Astrocyte of the spinal cord (primary cell): ENCODE data around the gene CADM1.

Experiments
- DNase-seq: peaks from one replicate; pipeline ENCODE4 v3.0.0; 2011; ENCODE audit warnings: low read depth, low spot score
- H3K4me3 ChIP-seq: 2 replicates; pipeline ENCODE4 v1.5.1; 2011; ENCODE audit warnings: low read depth, mild to moderate bottlenecking, low read length, moderate library complexity
- in situ Hi-C: cut with HindIII; loops from 2 replicates; pipeline ENCODE4 v1.10.0; 2017; ENCODE audit warnings: low sequenced_read_pairs
- TF ChIP-seq, protein P1 (sequence below): IDR thresholded peaks from 2 replicates; pipeline ENCODE4 v1.5.1; 2012; ENCODE audit warnings: low read depth, mild to moderate bottlenecking, low read length, inconsistent platforms

The CADM1 gene

DNA sequence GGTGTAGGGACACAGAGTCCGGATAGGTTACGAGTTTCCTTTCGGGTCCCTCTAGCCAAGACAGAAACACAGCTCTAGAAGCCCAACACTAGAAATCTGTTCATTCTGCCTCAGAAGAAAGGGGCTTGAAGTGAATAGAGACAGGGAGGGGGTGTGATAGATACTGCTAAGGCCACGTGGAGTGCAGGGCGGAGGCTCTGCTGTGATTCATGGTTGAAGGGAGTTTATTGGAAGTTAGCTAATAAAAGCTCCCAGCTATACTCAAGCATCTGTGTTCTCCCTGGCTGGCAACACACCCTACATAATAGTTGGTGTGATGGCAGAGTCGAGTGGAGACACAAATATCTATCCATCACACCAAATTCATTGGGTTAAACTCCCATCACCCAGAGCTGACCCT is 337.4 kb downstream of the CADM1 start:
- no peak for DNase-seq
- TF ChIP-seq, protein P1, sequence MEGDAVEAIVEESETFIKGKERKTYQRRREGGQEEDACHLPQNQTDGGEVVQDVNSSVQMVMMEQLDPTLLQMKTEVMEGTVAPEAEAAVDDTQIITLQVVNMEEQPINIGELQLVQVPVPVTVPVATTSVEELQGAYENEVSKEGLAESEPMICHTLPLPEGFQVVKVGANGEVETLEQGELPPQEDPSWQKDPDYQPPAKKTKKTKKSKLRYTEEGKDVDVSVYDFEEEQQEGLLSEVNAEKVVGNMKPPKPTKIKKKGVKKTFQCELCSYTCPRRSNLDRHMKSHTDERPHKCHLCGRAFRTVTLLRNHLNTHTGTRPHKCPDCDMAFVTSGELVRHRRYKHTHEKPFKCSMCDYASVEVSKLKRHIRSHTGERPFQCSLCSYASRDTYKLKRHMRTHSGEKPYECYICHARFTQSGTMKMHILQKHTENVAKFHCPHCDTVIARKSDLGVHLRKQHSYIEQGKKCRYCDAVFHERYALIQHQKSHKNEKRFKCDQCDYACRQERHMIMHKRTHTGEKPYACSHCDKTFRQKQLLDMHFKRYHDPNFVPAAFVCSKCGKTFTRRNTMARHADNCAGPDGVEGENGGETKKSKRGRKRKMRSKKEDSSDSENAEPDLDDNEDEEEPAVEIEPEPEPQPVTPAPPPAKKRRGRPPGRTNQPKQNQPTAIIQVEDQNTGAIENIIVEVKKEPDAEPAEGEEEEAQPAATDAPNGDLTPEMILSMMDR: no peak
- in situ Hi-C loops: no loop called here
- H3K4me3 ChIP-seq: no peak overlapping the region

DNA sequence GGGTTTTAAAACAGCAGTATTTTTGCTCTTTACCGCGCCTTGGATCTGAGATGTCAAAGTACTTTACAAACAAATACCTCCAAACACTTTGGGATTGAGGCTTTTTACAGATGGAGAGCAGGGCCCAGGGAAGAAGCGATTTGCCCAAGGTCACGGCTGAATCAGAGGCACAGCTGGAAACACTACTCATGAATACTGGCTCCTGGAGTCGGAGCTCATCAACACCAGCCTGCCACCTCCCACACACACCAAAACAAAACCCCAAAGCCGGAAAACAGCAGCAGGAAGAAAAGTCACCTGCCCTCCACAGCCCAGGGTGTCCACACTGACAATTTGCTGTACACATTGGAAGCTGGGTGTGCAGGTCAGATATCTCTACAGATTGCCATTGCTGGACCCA is 339.4 kb downstream of the CADM1 start:
- DNase-seq: peak; percentile 5
- in situ Hi-C loops: no loop called here
- H3K4me3 ChIP-seq: no peak overlapping the region
- TF ChIP-seq, protein P1: no peak

DNA sequence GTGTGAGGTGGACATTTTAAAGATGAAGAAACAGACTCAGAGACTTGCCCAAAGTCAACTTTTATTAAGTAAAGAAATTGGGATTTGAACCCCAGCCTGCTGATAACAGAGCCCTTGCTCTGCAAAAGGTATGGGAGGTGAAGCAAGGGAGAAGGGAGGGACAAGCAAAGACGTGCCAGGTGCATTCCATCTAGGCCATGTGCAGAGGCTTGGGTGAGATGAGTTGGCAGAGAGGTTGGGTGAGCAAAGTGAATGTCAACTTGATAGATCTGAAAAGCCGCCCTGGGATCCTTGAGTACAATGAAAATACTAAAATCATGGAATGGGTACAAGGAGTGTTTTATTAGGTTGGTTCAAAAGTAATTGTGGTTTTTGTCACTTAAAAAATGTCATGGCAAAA is 341.3 kb downstream of the CADM1 start:
- TF ChIP-seq, protein P1: no peak
- H3K4me3 ChIP-seq: no peak overlapping the region
- DNase-seq: no peak
- in situ Hi-C loops: no loop called here

DNA sequence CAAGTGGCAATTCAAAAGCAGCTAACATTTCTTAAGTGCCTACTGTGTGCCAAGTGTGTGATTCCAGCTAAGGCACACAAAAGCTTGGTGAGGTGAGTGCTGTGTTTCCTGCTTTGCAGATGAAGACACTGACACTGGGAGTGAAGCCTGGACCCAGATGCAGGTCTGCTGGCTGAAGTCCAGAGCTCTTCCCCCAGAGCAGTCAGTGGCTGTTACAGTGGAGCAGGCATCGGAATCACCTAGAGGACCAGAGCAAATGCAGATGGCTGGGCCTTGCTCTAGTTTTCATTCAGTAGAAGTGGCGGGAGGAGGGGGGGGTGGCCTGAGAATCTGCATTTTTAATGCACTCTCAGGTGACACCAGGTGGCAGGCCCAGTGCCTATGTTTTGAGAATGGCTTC is 342.3 kb downstream of the CADM1 start:
- TF ChIP-seq, protein P1: no peak
- no peak for DNase-seq
- no peak overlapping the region for H3K4me3 ChIP-seq
- in situ Hi-C loops: no loop called here

DNA sequence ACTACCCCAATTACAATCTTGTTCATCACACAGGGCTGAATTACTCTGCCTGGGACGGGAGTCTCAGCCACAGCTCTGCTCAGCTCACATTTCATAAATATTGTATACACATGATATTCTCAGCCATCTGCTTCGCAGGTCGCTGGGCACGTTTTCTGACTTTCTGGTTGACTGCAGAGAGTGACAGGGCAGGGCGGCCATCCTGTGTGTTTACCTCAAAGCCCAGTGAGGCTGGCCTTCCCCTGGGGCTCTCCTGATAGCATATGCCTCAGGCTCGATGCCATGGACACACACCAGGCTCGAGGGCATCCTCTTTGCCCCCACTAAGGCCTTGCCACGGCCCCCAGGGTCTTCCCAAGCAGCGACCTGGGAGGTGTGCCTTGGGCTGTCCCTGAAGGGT is 345.0 kb downstream of the CADM1 start:
- H3K4me3 ChIP-seq: no peak overlapping the region
- in situ Hi-C loops: no loop called here
- TF ChIP-seq, protein P1: no peak
- DNase-seq: no peak

DNA sequence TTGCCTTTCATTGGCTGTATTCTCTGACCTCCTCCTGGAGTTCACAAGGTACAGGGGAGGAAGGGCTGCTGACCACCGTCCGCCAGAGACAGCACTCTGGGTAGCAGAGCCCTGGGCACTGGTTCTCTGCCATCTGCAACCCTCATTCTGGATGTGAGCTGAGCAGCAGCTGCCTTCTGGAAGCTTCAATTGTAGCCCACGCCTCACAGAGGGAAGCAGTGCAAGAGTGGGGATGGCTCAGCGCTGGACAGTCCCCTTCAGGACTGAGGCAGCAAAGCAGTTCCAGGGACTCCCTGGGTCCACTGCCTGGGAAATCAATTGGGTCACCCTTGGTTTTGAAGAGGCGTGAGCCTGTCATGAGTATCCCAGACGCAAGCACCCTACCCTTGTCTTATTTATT is 346.2 kb downstream of the CADM1 start:
- TF ChIP-seq, protein P1: no peak
- H3K4me3 ChIP-seq: no peak overlapping the region
- in situ Hi-C loops: no loop called here
- no peak for DNase-seq

DNA sequence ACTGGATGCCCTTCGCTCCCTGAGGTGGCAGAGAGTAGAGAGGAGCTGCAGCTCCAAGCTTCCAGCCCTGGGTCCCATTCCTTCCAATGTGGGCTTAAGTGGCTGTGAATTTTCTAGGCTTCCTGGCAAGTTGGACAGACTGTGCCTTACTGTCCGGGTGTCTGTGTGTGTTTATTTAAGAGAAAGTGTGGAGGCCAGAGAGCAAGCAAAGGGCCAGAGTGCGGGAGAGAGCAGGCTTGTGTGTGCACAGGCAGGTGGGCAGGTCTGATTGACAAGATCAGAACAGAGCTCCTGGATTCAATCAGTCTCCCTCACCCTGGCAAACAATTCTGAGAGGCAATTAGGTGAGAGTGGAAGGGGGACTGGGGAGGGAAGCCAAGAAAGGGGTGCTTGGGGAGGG is 347.0 kb downstream of the CADM1 start:
- DNase-seq: no peak
- no peak overlapping the region for H3K4me3 ChIP-seq
- in situ Hi-C loops: no loop called here
- TF ChIP-seq, protein P1: no peak
